ENCODE measurements around the gene EFHD2. TPM values are rescaled to one million over a fixed set of nuclear protein-coding genes. Genes with fewer than 3 reads are reported as not detected.
A peak's percentile ranks its signal among the peaks of the same experiment; 100 is the strongest.
"Not testable (repeated sequence)": the region's sequence is repeated elsewhere in the genome, so short reads cannot be mapped to it uniquely, and the experiment has no call there.

Gene EFHD2
- total RNA-seq, 1 experiment from 2014 or later = 76.5 TPM

DNA sequence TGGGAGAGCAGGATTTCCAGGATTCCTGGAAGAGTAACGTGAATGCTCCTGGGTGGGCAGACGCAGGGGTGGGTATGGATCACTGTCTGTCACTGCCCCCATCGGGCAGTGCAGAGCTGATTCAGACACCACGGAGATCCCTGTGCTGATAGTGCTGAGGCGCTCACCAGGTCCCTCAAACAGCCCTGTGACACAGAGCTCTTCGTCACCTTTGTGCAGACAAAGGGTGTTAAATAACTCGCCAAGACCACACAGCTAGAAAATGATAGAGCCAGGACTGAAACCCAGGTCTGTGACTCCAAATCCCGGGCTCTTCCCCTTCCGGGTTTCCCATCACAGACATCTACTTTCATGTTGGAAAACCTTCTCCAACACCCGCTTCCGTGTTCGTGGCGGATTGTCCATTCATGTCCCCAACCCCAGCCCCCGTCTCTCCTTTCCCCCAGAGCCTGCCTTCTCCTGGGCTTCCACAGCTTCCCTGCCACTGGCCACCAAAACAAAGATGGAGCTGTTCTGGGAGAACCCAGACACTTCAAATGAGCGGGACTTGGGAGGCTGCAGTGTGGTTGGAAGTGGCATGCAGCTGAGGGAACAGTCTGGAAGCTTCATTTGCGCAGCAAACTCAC is 2.6 kb downstream of the EFHD2 start:
- no peak for DNase-seq (ENCODE audit: low read depth)

DNA sequence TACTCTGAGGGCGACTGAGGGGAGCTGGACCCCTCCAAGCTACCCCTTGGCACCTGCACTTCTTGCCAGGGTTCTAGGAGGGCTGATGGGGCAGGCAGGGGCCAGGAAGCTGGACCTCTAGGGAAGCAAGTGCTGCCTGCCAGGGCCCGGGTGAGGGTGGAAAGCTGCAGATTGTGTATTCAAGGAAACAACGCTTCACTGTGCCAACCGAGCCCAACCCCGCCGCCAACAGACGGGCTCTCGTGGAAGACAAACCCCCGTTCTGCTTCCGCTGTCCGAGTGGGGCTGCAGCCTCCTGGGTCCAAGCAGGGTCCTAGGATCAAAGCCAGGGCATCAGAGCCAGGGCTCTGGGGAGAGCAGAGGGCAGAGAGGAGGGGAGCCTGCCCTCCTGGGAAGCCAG is 3.2 kb downstream of the EFHD2 start:
- DNase-seq (ENCODE audit: low read depth) = no peak

- DNase-seq (ENCODE audit: low read depth) = no peak
These were observed 4.1 kb downstream of the EFHD2 start for GRCh38 chr1:15413563-15414444.

- no peak for DNase-seq (ENCODE audit: low read depth)
These were observed 4.8 kb downstream of the EFHD2 start for GRCh38 chr1:15414445-15414983.

GRCh38 chr1:15417059-15417934 is 7.6 kb downstream of the EFHD2 start:
- DNase-seq (ENCODE audit: low read depth) = peak; percentile 55

DNA sequence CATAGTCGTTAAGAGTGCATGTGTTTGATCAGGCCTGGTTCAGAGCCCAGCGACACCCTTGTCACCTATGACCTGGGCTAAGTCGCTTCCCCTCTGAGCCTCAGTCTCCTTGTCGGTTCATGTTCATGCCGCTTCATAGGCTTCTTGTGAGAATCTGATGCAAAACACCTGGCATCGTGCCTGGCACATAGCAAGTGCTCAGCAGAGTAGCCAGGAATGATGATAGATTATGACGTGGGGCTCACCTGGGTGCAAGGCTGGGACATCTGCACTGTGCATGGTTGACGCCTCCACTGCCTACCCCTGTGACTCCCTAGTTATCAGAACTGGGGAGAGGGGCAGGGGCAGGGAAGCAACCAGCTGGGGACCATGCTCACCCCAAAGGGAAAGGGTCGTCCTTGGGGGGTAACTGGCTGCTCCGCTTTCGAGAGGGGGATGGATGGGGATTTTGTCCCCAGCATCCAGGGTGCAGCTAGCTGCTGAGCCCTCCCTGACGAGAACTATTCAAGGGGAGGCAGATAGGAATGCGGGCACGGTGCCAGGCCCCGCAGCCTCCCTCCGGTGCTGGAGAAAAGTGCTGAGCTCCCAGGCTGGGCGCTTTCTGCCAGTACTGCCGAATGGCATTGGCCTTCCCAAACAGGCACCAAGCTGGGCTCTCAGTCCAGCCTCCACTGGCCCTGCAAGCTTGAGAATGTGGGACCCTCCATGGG is 9.3 kb downstream of the EFHD2 start:
- DNase-seq (ENCODE audit: low read depth) = no peak

GRCh38 chr1:15420853-15421465 is 11.3 kb downstream of the EFHD2 start:
- no peak for DNase-seq (ENCODE audit: low read depth)

GRCh38 chr1:15422871-15423270 is 13.2 kb downstream of the EFHD2 start:
- no peak for DNase-seq (ENCODE audit: low read depth)

- DNase-seq (ENCODE audit: low read depth) = no peak
These were observed 13.8 kb downstream of the EFHD2 start for GRCh38 chr1:15423355-15424077.

- no peak for DNase-seq (ENCODE audit: low read depth)
These were observed 14.5 kb downstream of the EFHD2 start for GRCh38 chr1:15424146-15424667.

- no peak for DNase-seq (ENCODE audit: low read depth)
These were observed 15.3 kb downstream of the EFHD2 start for GRCh38 chr1:15424981-15425380.

DNA sequence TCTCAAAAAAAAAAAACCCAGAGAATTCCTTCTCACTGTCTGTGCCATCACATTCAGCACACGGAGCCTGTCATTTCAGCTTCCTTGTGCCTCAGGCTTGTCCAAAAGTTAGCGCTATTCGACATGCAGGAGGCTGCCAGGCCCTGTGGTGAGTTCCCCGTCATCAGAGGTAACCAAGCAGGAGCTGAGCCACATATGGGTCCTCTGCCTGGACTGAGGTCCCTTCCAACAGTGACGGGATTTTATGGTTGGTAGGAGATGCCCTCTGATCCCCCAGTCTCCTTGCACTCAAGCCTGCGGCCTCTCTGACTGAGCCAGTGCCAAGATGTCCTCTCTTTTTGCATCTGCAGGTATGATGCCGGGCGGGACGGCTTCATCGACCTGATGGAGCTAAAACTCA is 15.8 kb downstream of the EFHD2 start:
- DNase-seq (ENCODE audit: low read depth) = no peak

GRCh38 chr1:15425958-15426357 is 16.3 kb downstream of the EFHD2 start:
- peak; percentile 46 for DNase-seq (ENCODE audit: low read depth)

DNA sequence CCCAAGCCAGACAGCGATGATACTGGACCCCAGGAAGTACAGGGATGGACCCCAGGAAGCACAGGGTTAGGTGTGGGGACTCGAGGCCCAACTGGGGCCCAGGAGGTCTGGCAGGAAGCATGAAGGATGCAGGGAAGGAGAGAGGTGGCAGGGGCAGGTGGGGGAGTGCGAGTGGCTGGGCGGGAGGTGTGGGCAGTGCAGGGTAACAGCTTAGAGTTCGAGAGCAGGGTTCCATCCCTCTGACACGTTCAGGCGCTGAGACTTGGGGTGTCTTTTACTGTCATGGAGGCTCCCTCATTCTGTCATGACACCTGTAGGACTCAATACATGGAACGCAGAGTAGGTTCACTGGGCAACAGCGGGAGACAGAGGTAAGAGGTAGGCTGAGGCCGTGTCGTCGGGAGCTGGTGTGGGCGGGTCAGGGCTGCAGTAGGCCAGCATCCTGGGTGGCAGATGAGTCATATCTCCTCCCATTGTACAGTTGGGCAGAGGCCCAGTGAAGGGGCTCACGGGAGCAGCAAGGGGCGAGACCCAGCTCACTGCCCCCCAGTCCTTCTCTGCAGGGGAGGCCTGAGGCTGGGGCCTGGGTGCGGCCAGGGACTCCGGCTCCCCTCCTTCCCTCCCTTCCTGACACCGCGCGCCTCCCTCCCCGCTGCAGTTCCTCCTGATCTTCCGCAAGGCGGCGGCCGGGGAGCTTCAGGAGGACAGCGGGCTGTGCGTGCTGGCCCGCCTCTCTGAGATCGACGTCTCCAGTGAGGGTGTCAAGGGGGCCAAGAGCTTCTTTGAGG is 17.0 kb downstream of the EFHD2 start:
- DNase-seq (ENCODE audit: low read depth) = no peak

DNA sequence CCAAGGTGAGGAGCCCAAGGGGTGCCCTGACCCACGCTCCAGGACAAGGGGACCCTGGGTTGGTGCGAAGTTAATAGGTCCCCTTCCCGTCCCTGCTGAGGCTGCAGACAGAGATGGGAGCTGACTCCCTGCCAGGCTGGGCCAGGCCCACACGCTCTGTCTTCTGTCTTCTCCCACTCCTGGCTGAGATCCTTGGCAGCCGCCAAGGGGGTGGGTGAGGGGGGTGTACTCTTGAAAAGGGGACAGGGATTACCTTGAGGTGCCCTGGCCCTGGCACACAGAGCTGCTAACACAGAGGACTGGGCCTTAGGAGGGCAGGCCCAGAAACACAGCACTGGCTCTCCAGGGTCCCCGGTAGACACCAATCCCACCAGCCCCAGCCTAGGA is 17.6 kb downstream of the EFHD2 start:
- no peak for DNase-seq (ENCODE audit: low read depth)

GRCh38 chr1:15428252-15428651 is 18.6 kb downstream of the EFHD2 start:
- not testable (repeated sequence) for DNase-seq (ENCODE audit: low read depth)

GRCh38 chr1:15428815-15429435 is 19.2 kb downstream of the EFHD2 start:
- no peak for DNase-seq (ENCODE audit: low read depth)

DNA sequence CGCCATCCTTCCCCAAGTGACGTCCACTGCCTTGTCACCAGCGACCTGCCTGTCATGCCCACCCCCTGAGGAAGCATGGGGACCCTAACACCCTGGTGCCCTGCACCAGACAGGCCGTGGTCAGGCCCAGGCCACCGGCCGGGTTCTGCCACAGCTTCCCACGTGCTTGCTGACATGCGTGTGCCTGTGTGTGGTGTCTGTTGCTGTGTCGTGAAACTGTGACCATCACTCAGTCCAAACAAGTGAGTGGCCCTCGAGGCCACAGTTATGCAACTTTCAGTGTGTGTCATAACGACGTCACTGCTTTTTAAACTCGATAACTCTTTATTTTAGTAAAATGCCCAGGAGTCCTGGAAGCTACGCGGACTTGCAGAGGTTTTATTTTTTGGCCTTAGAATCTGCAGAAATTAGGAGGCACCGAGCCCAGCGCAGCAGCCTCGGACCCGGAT is 20.0 kb downstream of the EFHD2 start:
- DNase-seq (ENCODE audit: low read depth) = peak; percentile 40

Measured in LHCN-M2 (cell line).